IMR-90 (cell line): ENCODE results near the gene SLC38A3. TPM values are rescaled to one million over a fixed set of nuclear protein-coding genes. Genes with fewer than 3 reads are reported as not detected.

Experiments
- microRNA-seq, 2 experiments: library from miRNA; stranded (forward) in 1 of 2; unstranded in 1 of 2; fragments of 10-50 nt in 1 of 2; fragments of <30 nt in 1 of 2; gene quantifications in 1 of 2; microRNA quantifications in 1 of 2; one replicate each; pipeline versions ENCODE3 to v1.1.0; 2013 to 2020; ENCODE audit not compliant: insufficient read depth in 1 of 2, insufficient read length in 1 of 2, unreplicated experiment in 1 of 2
- polyA plus RNA-seq, 3 experiments: library from polyadenylated mRNA; depleted of rRNA; stranded (reverse); fragments of >200 nt; gene quantifications; 2 replicates each; pipeline ENCODE4 v1.2.3, GENCODE V29; 2012; ENCODE audit warnings: low replicate concordance in 1 of 3
- small RNA-seq, 5 experiments: library from RNA; depleted of rRNA; stranded (forward); fragments of <200 nt; gene quantifications; one replicate each; pipeline ENCODE3, GENCODE V24; 2012
- total RNA-seq: library from RNA; depleted of rRNA; stranded (reverse); fragments of >200 nt; gene quantifications from 2 replicates; pipeline ENCODE4 v1.2.3, GENCODE V29; 2012; rRNA removed

Gene SLC38A3
- total and polyA plus RNA-seq, 2 of the 4 experiments (the other 2 are of a cell fraction), result 0.12 to 0.36 TPM

Small RNA genes within 50 kb of the gene (microRNA-seq; reads per million reads assigned to microRNA genes)
- gene MIR566 (0 reads per million in 2 experiments), gene MIR5787 (0 reads per million in 2 experiments)

Small RNA genes within 50 kb of the gene (small RNA-seq; reads per million reads assigned to genes)
- gene MIR566 (0 reads per million in 5 experiments), gene MIR5787 (0 reads per million in 5 experiments)

Other genes with a start within 250 kb of the SLC38A3 start
- 121 and 122 TPM in 2 replicates for gene RBM5, start 116.4 kb upstream of the SLC38A3 start, total RNA-seq
- 143 and 155 TPM in 2 replicates for gene RBM5, start 116.4 kb upstream of the SLC38A3 start, polyA plus RNA-seq (2012; rRNA removed)
- gene SEMA3F, start 49.9 kb upstream of the SLC38A3 start, total RNA-seq, result 7.3 and 9.2 TPM in 2 replicates
- gene SEMA3F, start 49.9 kb upstream of the SLC38A3 start, polyA plus RNA-seq (2012; rRNA removed), result 23.3 and 26.7 TPM in 2 replicates
- gene GNAT1, start 13.7 kb upstream of the SLC38A3 start, total RNA-seq, result not detected in 2 replicates
- 0.04 TPM in 1 of 2 replicates, not detected in the other for gene GNAT1, start 13.7 kb upstream of the SLC38A3 start, polyA plus RNA-seq (2012; rRNA removed)
- 816 and 867 TPM in 2 replicates for gene GNAI2, start 30.9 kb downstream of the SLC38A3 start, total RNA-seq
- gene GNAI2, start 30.9 kb downstream of the SLC38A3 start, polyA plus RNA-seq (2012; rRNA removed), result 1,079 and 1,150 TPM in 2 replicates
- gene SEMA3B, start 63.9 kb downstream of the SLC38A3 start, total RNA-seq, result 3.9 and 4.3 TPM in 2 replicates
- gene SEMA3B, start 63.9 kb downstream of the SLC38A3 start, polyA plus RNA-seq (2012; rRNA removed), result 29.3 and 34.3 TPM in 2 replicates
- under 0.01 TPM in 2 replicates for gene LSMEM2, start 73.8 kb downstream of the SLC38A3 start, total RNA-seq
- not detected in 2 replicates for gene LSMEM2, start 73.8 kb downstream of the SLC38A3 start, polyA plus RNA-seq (2012; rRNA removed)
- 48.6 and 52.7 TPM in 2 replicates for gene IFRD2, start 87.2 kb downstream of the SLC38A3 start, total RNA-seq
- gene IFRD2, start 87.2 kb downstream of the SLC38A3 start, polyA plus RNA-seq (2012; rRNA removed), result 79.1 and 85.2 TPM in 2 replicates
- 2.2 and 2.7 TPM in 2 replicates for gene HYAL3, start 94.1 kb downstream of the SLC38A3 start, total RNA-seq
- gene HYAL3, start 94.1 kb downstream of the SLC38A3 start, polyA plus RNA-seq (2012; rRNA removed), result 5.7 and 7.6 TPM in 2 replicates
- 3.1 and 5.0 TPM in 2 replicates for gene NAA80, start 94.1 kb downstream of the SLC38A3 start, total RNA-seq
- 14.2 and 14.4 TPM in 2 replicates for gene NAA80, start 94.1 kb downstream of the SLC38A3 start, polyA plus RNA-seq (2012; rRNA removed)
- gene HYAL1, start 98.3 kb downstream of the SLC38A3 start, total RNA-seq, result under 0.01 and 0.36 TPM in 2 replicates
- gene HYAL1, start 98.3 kb downstream of the SLC38A3 start, polyA plus RNA-seq (2012; rRNA removed), result 0.29 and 0.32 TPM in 2 replicates
- gene HYAL2, start 117.5 kb downstream of the SLC38A3 start, total RNA-seq, result 53.6 and 56.8 TPM in 2 replicates
- 104 and 114 TPM in 2 replicates for gene HYAL2, start 117.5 kb downstream of the SLC38A3 start, polyA plus RNA-seq (2012; rRNA removed)
- gene TUSC2, start 123.0 kb downstream of the SLC38A3 start, total RNA-seq, result 13.4 and 14.2 TPM in 2 replicates
- 24.0 and 24.8 TPM in 2 replicates for gene TUSC2, start 123.0 kb downstream of the SLC38A3 start, polyA plus RNA-seq (2012; rRNA removed)
- gene RASSF1, start 135.6 kb downstream of the SLC38A3 start, total RNA-seq, result 17.4 and 18.3 TPM in 2 replicates
- gene RASSF1, start 135.6 kb downstream of the SLC38A3 start, polyA plus RNA-seq (2012; rRNA removed), result 53.4 and 55.6 TPM in 2 replicates
- 0.83 and 1.1 TPM in 2 replicates for gene ZMYND10, start 140.5 kb downstream of the SLC38A3 start, total RNA-seq
- gene ZMYND10, start 140.5 kb downstream of the SLC38A3 start, polyA plus RNA-seq (2012; rRNA removed), result 1.1 and 1.4 TPM in 2 replicates
- 27.5 and 38.7 TPM in 2 replicates for gene NPRL2, start 145.5 kb downstream of the SLC38A3 start, total RNA-seq
- 38.3 and 38.5 TPM in 2 replicates for gene NPRL2, start 145.5 kb downstream of the SLC38A3 start, polyA plus RNA-seq (2012; rRNA removed)
- gene CYB561D2, start 145.6 kb downstream of the SLC38A3 start, total RNA-seq, result 26.1 and 29.2 TPM in 2 replicates
- gene CYB561D2, start 145.6 kb downstream of the SLC38A3 start, polyA plus RNA-seq (2012; rRNA removed), result 31.7 and 41.5 TPM in 2 replicates
- gene TMEM115, start 154.2 kb downstream of the SLC38A3 start, total RNA-seq, result 35.3 and 35.6 TPM in 2 replicates
- 47.3 and 54.3 TPM in 2 replicates for gene TMEM115, start 154.2 kb downstream of the SLC38A3 start, polyA plus RNA-seq (2012; rRNA removed)